ENCODE data around the gene ARHGDIG. TPM values are rescaled to one million over a fixed set of nuclear protein-coding genes. Genes with fewer than 3 reads are reported as not detected.

Gene ARHGDIG
- total and polyA plus RNA-seq, 9 of the 15 experiments (the other 6 are each of a cell fraction or from before 2014, with no cell fraction given), result 0.36 to 2.5 (median 0.64) TPM; not detected in 2

DNA sequence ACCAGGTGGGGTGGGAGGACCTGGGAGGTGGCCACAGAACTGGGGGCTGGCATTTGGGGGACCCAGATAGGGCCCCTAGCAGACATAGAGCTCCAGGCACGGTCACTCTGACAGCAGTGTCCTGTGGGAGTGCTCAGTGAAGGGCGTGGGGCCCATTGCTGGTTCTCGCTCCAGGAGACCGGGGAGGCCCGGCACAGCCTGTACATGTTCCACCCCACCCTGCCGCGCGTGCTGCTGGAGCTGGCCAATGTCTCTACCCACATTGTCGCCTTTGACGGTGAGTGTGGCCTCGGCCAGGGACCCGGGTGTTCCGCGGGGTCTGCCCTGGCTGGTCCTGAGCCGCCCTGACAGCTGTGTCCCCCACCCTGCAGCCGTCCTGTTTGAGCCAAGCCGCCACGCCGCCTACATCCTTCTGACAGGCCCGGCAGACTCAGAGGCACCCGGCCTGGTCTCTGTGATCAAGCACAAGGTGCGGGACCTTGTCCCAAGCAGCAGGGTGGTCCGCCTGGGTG, 15.9 kb upstream of the ARHGDIG start:
- ChIA-PET POLR2A (interaction anchor here (0.6 to 0.8 kb wide), 2 partner anchors 12 to 21 kb away, joined by 3 read pairs; no protein-coding TSS in a partner anchor), CTCF (ENCODE audit: low intra/inter-chr PET ratio) (no interaction called here)
- TF ChIP-seq, protein P1, sequence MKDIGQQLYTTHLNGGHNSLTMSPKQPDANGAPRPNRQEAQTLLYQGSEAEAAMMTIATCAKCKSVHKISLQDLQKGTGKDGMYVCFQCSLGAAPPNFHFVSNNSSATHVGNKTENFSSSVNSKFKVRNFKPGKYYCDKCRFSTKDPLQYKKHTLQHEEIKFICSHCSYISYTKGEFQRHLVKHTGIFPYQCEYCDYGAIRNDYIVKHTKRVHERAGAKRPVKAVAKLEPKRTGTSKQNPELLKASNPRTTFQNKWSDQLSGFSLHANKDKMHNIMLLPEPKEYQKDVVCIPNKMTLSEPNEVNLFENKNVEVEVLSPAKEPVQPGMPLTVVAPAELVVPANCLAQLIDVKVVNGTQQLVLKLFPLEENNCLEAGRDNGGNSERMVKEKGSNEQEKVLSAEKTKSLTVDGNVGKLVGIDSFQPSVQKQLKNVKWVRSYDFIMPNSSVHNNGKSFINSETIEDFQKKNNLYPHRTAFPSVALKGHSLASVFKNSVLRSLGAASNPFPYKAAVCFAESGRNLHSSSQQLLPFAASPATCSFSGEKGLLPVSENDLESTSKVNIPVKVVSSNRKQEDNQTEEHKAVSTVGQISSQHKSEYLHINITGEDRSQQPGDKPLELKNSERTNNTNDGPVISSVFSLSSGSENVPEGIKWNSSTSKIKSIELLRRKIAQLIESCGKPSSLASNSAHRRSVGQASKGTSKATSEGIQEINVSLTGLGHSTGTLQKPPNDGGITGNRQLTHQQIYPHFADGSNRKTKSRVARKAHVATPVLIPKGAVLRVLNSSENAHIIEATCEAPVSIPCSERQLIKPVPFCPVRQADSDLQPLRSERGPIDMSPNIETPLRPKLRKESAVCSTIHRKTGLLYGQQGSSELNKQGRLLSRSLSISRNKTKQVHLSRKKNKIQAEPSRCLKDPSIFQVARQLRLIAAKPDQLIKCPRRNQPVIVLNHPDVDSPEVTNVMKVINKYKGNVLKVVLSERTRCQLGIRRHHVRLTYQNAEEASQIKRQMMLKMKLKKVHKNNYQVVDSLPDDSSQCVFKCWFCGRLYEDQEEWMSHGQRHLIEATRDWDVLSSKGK (CRISPR knock-in tag; IDR thresholded peaks at IDR 0.05), result no peak
- peak; percentile 38; the same call in 1 of the 2 replicates for TF ChIP-seq POLR2G (IDR thresholded peaks at IDR 0.05; ENCODE audit: low read depth, low read length)
- H2AFZ ChIP-seq (ENCODE audit: low read depth, low read length), result no peak overlapping the region
- H3K9me3 ChIP-seq (replicated peaks; ENCODE audit: control insufficient read depth, insufficient read depth, low read depth, low read length), result no peaks in the 10 kb centered on the region
- no peak overlapping the region for H3K4me3 ChIP-seq
- H3K36me3 ChIP-seq (ENCODE audit: control insufficient read depth, insufficient read depth, low read length), result peaks cover 21% of the 10 kb centered on the region; the same call in 2 of the 3 replicates
- DNase-seq (ENCODE audit: extremely low read depth in 1 of 4, low spot score in 3 of 4) (no peak), FAIRE-seq (no peak), ATAC-seq (no peak)
- no peak overlapping the region for H3K27ac ChIP-seq (ENCODE audit: extremely low read depth, low read depth, low read length)
- peaks cover 4% of the 10 kb centered on the region for H3K9me1 ChIP-seq (ENCODE audit: control insufficient read depth, insufficient read depth, low read length)
- H3K9ac ChIP-seq (ENCODE audit: insufficient read depth in 1 of 2, low read depth in 2 of 2, low read length in 2 of 2), result peak overlapping the region in 1 of 2 experiments; percentile 35; a peak in 1 of 4 replicates
- in situ Hi-C loops (cut with MboI) (no loop called here), intact Hi-C loops (cut with micrococcal nuclease) (no loop called here)
- H4K20me1 ChIP-seq (replicated peaks; ENCODE audit: control insufficient read depth, insufficient read depth, low read length), result peaks cover 3% of the 10 kb centered on the region; the same call in 1 of the 2 replicates
- no peaks in the 10 kb centered on the region; a peak in 1 of 5 replicates for H3K27me3 ChIP-seq (ENCODE audit: control insufficient read depth in 2 of 2, insufficient read depth in 2 of 2, low read length in 2 of 2)
- H3K79me2 ChIP-seq (ENCODE audit: control insufficient read depth, insufficient read depth, low read length), result no peaks in the 10 kb centered on the region
- WGBS (ENCODE audit: insufficient coverage, low coverage, missing lambda C conversion rate), result 84% methylated on average over 19 of the region's 23 CpGs
- no TSS peak for BruUV-seq (replicated peaks)
- H3K4me1 ChIP-seq (replicated peaks in 1 of 2; ENCODE audit: control insufficient read depth in 2 of 2, insufficient read depth in 2 of 2, low read length in 2 of 2), result peaks cover 4 to 62% of the 10 kb centered on the region in 2 experiments; a peak in 4 of 5 replicates
- no peak overlapping the region for H3K4me2 ChIP-seq (ENCODE audit: insufficient read depth, low read length)
